Ovary (tissue), 9 donors: ENCODE results near the gene USH2A. TPM values are rescaled to one million over a fixed set of nuclear protein-coding genes. Genes with fewer than 3 reads are reported as not detected.

Experiments used
- DNase-seq, 5 donors: peaks; one replicate each; pipeline ENCODE4 v3.0.0-alpha.2; 2019 to 2020
- H3K27ac ChIP-seq, 2 donors: fragments of 200-600 bp; one replicate each; pipeline versions ENCODE4 v1.5.1 to v1.8.0; 2019 to 2022
- H3K27me3 ChIP-seq: fragments of 200-600 bp; one replicate; pipeline ENCODE4 v1.8.0; 2022
- H3K36me3 ChIP-seq: fragments of 200-600 bp; sonication (generic); one replicate; pipeline ENCODE4 v1.5.1; 2019
- H3K4me1 ChIP-seq: one replicate; pipeline ENCODE4 v1.8.1; 2013; ENCODE audit warnings: mild to moderate bottlenecking, moderate library complexity; ENCODE audit not compliant: insufficient read depth
- H3K4me3 ChIP-seq: fragments of 200-600 bp; sonication (generic); one replicate; pipeline ENCODE4 v1.5.1; 2017
- H3K9me3 ChIP-seq, 2 donors: fragments of 200-600 bp in 1 of 2; sonication (generic) in 1 of 2; one replicate each; pipeline versions ENCODE4 v1.5.1 to v1.8.1; 2013 to 2019; ENCODE audit warnings: mild to moderate bottlenecking in 1 of 2, moderate library complexity in 1 of 2
- CTCF ChIP-seq, 3 donors: fragments of 450-650 bp in 2 of 3; fragments of 200-600 bp in 1 of 3; IDR thresholded peaks; one replicate each; pipeline versions ENCODE4 v1.5.1 to v1.8.0; 2016 to 2022; ENCODE audit warnings: antibody characterized with exemption in 3 of 3, mild to moderate bottlenecking in 1 of 3
- EP300 ChIP-seq: sonication (generic); formaldehyde crosslinking; IDR thresholded peaks from one replicate; pipeline ENCODE4 v1.6.1; 2017; ENCODE audit warnings: antibody characterized with exemption
- POLR2A ChIP-seq: fragments of 450-650 bp; IDR thresholded peaks from one replicate; pipeline ENCODE4 v1.6.1; 2017; ENCODE audit warnings: antibody characterized with exemption, mild to moderate bottlenecking, moderate library complexity
- WGBS, 3 donors: extraction: QIAGEN DNeasy Blood & Tissue Kit in 1 of 3; methylation state at CpG; one replicate each; pipeline versions ENCODE4 v1.1.5 to v1.1.7; 2013 to 2017; 5-methylcytosine and 5-hydroxymethylcytosine counted together
- intact Hi-C, 4 donors: fragments of 100-400 bp; cut with DNase I; formaldehyde crosslinking; loops; one replicate each; pipeline versions ENCODE4 v1.11.0 to v1.15.1; 2022 to 2023
- polyA plus RNA-seq, 2 donors: library from polyadenylated mRNA; stranded (reverse); fragments of 200-250 nt in 1 of 2; fragments of 350-450 nt in 1 of 2; fragmentation: Illumina TruSeq in 1 of 2; extraction: RNeasy Lipid Tissue Mini Kit (QIAGEN cat#74804) in 1 of 2; gene quantifications; one replicate each; pipeline ENCODE4 v1.2.3, GENCODE V29; 2013 to 2014
- total RNA-seq, 7 donors: library from RNA; depleted of rRNA in 2 of 7; stranded (reverse); fragments of >200 nt in 2 of 7; fragmentation: NEBNext Ultra II Directional in 3 of 7; extraction: Animal tissue kit (Norgen Biotek cat#: 25700) in 3 of 7; gene quantifications; one replicate each; pipeline versions ENCODE4 v1.1.0 to v1.2.4, GENCODE V29; 2016 to 2023
- donor health status: DM: no; HTN: no; CAD: no; lungs with moderate emphysema.
- donor health status: DM: no; HTN: no; CAD: no.
- donor health status: Bipolar disorder and iron deficiency.
- donor health status: DM: yes; HTN: yes; CAD: no.
- donor health status: DM: no; HTN: no; CAD: no.
- donor health status: DM: yes; HTN: yes; CAD: no.

The USH2A gene
- total and polyA plus RNA-seq, 9 donors: 0.01 to 0.11 TPM; not detected in 7

- no peaks in the 10 kb centered on the region for H3K27me3 ChIP-seq
- no peaks in the 10 kb centered on the region for H3K9me3 ChIP-seq
- no peaks in the 10 kb centered on the region for H3K36me3 ChIP-seq
- no peaks in the 10 kb centered on the region for H3K4me1 ChIP-seq
- DNase-seq: no peak
- WGBS, 3 donors: 53 to 60% (median 54%) methylated on average over 5 of the region's 5 CpGs
- no peak overlapping the region for H3K27ac ChIP-seq
- H3K4me3 ChIP-seq: no peak overlapping the region
- no peak for TF ChIP-seq CTCF (IDR thresholded peaks at IDR 0.05)
- no peak for TF ChIP-seq POLR2A
- TF ChIP-seq EP300: no peak
- intact Hi-C loops: no loop called here
These were observed 172.4 kb downstream of the USH2A start for GRCh38 chr1:216250861-216251260.

- 71 to 82% (median 73%) methylated on average over 3 of the region's 3 CpGs for WGBS, 3 donors
- H3K27me3 ChIP-seq: no peaks in the 10 kb centered on the region
- H3K9me3 ChIP-seq: no peaks in the 10 kb centered on the region
- DNase-seq: no peak
- TF ChIP-seq CTCF (IDR thresholded peaks at IDR 0.05) (no peak), POLR2A (no peak), EP300 (no peak)
- intact Hi-C loops: no loop called here
- H3K36me3 ChIP-seq: no peaks in the 10 kb centered on the region
- no peak overlapping the region for H3K4me3 ChIP-seq
- no peak overlapping the region for H3K27ac ChIP-seq
- no peaks in the 10 kb centered on the region for H3K4me1 ChIP-seq
These were observed 174.6 kb downstream of the USH2A start for GRCh38 chr1:216248628-216249027.

- intact Hi-C loops: no loop called here
- Histone ChIP-seq H3K4me3 (no peak overlapping the region), H3K36me3 (no peaks in the 10 kb centered on the region), H3K27ac (no peak overlapping the region), H3K27me3 (no peaks in the 10 kb centered on the region), H3K9me3 (no peaks in the 10 kb centered on the region), H3K4me1 (no peaks in the 10 kb centered on the region)
- TF ChIP-seq POLR2A: no peak
- no peak for TF ChIP-seq CTCF (IDR thresholded peaks at IDR 0.05)
- TF ChIP-seq EP300: no peak
- WGBS, 3 donors: 52 to 53% (median 52%) methylated on average over 1 of the region's 1 CpG
- DNase-seq: no peak
These were observed 175.3 kb downstream of the USH2A start for GRCh38 chr1:216247937-216248336.

- no peaks in the 10 kb centered on the region for H3K27me3 ChIP-seq
- H3K36me3 ChIP-seq: no peaks in the 10 kb centered on the region
- 58 to 77% (median 64%) methylated on average over 4 of the region's 4 CpGs for WGBS, 3 donors
- no peak overlapping the region for H3K27ac ChIP-seq
- no peaks in the 10 kb centered on the region for H3K4me1 ChIP-seq
- DNase-seq: no peak
- H3K4me3 ChIP-seq: no peak overlapping the region
- intact Hi-C loops: no loop called here
- TF ChIP-seq EP300 (no peak), CTCF (IDR thresholded peaks at IDR 0.05) (no peak), POLR2A (no peak)
- no peaks in the 10 kb centered on the region for H3K9me3 ChIP-seq
These were observed 176.6 kb downstream of the USH2A start for GRCh38 chr1:216246577-216247203.
